COLO668 (cell line): ENCODE measurements around the gene SF3A1.

Experiments
- DNase-seq: peaks from one replicate; lab custom pipeline; 2025; ENCODE audit not compliant: unreplicated experiment; lab: John Stamatoyannopoulos, UW

The SF3A1 gene

GRCh38 chr22:30386960-30387827, 30.5 kb upstream of the SF3A1 start, which contains the start of gene RNF215:
Gene RNF215 (minus strand): TSS chr22:30387411. CDS start chr22:30387313, 98 bp downstream.
- DNase-seq: peak; percentile 83

DNA sequence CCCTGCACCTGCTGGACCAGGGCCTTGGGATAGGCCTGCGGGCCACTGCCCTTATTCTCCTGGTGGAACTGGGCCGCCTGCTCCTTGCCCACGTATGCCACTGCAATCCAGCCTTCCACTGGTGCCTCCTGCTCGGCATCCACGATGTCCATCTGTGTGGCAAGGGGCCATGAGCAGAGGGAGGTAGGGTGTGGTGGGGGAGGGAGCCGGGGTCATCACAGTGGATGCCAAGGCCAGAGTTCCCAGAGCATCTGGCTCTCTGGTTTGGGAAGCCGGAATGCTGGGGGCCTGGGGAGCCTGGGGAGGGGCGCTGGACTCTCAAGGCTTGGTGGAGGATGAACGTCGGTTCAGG, 29.9 kb upstream of the SF3A1 start:
- DNase-seq: no peak

- no peak for DNase-seq
These were observed 29.2 kb upstream of the SF3A1 start for GRCh38 chr22:30385942-30386341.

- DNase-seq: no peak
These were observed 26.4 kb upstream of the SF3A1 start for GRCh38 chr22:30383061-30383460.

DNA sequence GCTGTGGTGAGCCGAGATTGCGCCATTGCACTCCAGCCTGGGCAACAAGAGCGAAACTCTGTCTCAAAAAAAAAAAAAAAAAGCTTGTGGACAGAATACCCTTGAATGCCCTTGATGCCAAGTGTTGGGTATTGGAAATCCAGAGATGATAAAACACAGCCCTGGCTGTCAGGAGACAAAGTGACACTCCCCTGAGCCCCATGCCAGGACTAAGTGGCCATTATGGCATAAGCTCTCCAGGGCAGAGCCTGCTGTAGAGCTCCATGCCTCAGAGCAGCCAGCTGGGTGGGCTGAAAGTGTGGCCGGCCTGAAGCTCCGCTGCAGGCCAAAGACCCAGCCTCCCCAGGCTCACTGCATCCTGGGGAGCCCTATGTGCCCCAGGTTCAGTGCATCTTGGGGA, 25.6 kb upstream of the SF3A1 start:
- no peak for DNase-seq

- DNase-seq: no peak
These were observed 24.6 kb upstream of the SF3A1 start for GRCh38 chr22:30381264-30381663.

GRCh38 chr22:30380011-30380410, 23.3 kb upstream of the SF3A1 start:
- no peak for DNase-seq

- DNase-seq: no peak
These were observed 18.7 kb upstream of the SF3A1 start for GRCh38 chr22:30375312-30375849.

DNA sequence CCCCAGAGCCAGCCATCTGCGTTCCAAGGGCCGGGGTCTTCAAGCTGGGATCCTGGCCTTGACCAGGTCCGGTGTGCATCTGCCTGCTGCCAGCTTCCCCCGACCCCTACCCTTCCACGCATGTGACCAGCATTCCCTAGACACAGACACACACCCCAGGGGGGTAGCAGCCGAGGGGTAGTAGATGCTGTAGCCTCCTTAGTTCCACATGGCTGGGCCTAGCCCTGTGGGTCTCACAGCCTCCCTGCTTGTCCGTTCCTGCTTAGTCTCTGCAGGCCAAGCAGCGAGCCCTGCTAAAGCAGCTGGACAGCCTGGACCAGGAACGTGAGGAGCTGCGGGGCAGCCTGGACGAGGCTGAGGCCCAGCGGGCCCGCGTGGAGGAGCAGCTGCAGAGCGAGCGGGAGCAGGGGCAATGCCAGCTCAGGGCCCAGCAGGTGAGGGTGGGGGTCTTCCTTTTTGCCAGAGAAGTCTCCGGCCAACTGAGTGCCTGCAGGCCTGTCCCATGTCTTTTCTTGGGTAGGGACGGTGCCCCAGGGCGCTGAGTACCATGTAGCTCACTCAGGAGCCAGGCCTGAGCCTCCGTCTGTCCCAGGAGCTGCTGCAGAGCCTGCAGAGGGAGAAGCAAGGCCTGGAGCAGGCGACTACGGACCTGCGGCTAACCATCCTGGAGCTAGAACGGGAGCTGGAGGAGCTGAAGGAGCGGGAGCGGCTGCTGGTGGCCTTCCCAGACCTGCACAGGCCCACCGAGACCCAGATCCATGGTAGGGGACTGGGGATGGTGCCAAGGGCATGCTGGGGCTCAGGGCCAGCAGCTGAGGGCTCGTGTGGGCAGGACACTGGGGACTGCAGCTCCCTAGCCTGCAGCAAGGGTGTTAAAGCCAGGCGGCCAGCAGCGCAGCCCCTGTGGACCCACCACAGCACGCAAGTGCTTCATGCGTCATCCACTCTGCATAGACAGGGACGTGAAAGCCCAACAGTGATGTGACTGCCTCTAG, 16.9 kb upstream of the SF3A1 start:
- DNase-seq: no peak

DNA sequence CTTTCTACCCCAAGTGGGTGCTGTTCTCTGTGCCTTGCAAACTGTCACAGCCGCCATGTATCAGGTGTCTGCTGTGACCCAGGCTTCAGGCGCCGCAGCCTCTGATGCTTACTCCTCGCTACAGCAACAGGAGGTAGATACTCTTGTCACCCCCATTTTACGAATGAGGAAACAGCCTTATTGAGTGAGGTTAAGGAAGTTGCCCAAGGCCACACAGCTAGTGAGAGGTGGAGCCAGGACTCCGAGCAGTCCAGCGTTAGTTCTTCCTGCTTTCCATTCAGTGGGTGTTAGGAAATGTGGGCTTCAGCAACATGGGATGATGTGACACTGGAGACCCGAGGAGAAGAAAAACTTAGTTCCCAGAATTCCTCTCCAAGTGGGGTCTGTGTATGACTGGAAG, 16.2 kb upstream of the SF3A1 start:
- no peak for DNase-seq

DNA sequence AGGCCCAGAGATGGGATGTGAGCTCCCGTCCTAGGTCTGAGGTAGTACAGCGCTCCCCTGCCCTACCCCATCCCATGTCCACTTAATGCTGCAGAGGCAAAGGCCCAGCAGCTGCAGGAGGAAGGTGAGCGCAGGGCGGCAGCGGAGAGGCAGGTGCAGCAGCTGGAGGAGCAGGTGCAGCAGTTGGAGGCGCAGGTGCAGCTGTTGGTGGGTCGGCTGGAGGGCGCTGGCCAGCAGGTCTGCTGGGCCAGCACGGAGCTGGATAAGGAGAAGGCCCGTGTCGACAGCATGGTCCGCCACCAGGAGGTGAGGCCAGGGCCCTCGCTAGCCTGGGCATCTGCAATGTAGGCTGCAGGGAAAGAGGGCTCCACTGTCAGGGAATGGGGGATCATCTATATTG, 15.3 kb upstream of the SF3A1 start:
- DNase-seq: peak; percentile 43

DNA sequence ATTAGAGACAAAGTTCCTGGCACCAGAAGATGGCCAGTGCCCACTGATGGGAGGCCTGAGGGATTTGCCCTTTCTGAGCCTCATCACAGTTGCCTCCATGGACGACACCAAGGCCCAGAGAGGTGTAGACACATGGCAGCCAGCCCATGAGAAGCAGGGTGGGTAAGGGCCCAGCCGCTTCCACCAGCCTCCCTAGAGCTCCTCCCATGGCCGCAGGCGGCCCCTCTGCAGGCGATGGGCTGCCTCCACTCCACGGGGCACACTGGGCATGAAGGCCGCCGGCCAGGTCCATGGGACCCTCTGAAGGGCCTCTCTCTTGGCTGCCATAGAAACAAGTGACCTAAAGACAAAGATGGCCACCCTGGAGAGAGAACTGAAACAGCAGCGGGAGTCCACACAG, 14.6 kb upstream of the SF3A1 start:
- no peak for DNase-seq

DNA sequence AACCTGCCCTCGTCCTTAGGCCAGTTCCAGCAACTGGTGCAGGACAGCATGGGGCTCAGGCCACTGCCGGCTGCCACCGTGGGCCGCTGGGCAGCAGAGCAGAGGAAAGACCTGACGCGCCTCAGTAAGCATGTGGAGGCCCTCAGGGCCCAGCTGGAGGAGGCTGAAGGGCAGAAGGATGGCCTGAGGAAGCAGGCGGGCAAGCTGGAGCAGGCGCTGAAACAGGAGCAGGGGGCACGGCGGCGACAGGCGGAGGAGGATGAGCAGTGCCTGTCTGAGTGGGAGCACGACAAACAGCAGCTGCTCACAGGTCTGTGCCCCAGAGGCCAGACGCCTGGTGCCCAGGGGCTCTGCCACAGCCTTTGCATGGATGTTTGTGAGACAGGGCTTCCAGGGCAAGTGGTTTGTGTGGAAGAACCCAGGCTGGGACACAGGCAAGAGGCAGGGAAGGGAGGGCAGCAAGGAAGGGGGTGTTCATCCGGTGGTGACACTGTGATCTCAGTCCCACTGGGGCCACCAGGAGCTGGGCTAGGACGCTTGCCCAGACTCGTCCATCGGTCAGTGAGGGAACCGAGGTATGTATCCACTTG, 14.0 kb upstream of the SF3A1 start:
- peak; percentile 12 for DNase-seq

GRCh38 chr22:30368420-30368819, 11.7 kb upstream of the SF3A1 start:
- DNase-seq: no peak

GRCh38 chr22:30365891-30366290, 9.2 kb upstream of the SF3A1 start:
- DNase-seq: no peak

DNA sequence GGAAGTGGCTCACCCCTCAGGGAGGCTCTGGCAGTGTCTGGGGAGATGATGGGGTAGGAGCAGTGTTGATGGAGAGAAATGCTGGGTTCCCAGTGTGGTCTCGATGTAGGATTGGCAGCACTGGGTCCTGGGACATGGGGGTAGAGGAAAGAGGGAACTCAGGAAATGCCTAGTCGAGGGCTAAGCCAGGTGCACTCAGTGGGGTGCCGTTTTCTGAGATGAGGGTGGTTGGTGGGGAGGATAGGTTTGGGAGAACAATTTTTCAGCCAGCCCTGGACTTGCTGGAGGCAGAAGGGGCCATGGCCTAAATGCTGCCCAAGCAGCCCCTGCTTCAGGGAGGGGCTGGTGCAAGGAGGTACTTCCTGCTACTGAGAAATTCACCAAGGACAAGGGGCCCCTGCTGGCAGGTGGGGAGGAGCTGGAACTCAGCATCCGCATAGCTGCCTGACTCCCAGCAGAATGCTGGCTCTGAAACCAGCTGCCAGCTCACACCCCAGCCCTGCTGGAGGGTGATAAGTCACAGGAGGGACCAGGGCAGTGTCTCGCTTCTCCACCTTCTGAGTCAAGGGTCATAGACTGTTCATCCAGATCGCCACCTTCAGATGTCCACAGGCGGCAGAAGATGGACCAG, 6.1 kb upstream of the SF3A1 start:
- peak; percentile 30 for DNase-seq

- DNase-seq: peak; percentile 43
These were observed 5.4 kb upstream of the SF3A1 start for GRCh38 chr22:30361916-30362650.

DNA sequence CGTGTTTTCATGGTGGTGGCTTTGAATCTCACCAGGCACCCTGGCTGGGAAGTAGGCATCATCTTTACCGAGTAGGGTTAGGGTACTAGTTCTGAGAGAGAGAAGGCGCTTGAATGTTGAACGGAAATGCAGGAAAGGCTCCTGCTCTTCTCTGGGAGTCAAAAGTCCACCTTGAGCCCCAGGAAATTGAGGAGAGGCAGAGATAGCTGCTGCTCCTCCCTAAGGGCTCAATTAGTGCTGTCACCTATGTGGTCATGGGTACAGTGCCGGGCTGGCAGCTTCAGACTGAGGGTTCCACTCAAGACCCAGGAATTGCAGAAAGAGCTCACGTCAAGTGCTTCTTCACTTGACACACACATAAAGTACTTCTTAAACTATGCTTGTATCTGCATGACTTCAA, 1.8 kb upstream of the SF3A1 start:
- DNase-seq: no peak

DNA sequence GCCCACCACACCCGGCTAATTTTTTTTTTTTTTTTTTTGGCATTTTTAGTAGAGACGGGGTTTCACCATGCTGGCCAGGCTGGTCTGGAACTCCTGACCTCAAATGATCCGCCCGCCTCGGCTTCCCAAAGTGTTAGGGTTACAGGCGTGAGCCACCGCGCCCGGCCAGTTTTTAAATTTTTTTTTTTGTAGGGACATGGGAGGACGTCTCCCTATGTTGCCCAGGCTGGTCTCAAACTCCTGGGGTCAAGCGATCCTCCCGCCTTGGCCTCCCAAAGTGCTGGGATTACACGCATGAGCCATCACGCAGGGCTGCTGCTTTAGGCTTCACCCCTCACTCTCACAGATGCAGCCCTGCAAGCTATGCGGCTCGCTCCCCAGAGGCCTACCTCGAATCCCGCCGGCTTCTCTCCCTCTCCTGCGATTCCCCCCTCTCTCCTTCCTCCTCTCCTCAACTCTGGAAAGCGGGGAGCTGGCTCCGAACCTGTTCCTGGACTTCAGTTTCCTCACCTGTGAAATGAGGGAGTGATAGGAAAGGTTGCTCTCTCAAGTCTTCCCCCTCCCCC, 1.0 kb upstream of the SF3A1 start:
- DNase-seq: no peak

DNA sequence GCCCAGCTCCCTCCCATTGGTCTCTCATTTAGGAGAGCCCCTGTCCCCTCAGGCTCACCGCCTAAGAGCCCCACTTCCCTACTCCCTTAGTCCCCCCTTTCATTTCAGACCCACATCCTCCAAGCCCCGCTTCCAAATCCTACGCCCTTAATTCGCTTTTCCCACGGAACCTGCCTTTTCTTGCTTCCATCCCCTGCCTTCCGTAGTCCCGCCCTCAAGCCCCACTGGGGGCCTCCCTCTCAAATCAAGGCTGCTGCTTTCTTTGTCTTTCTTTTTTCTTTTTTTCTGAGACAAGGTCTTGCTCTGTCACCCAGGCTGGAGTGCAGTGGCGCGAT, 509 bp upstream of the SF3A1 start:
- no peak for DNase-seq
